IMR-90 (cell line): Measurements from ENCODE around the gene CCDC13. TPM values are rescaled to one million over a fixed set of nuclear protein-coding genes. Genes with fewer than 3 reads are reported as not detected.

Source experiments
- ATAC-seq: fragments of 200-7000 bp; cut with Tn5 transposase; 2 replicates; pipeline ENCODE4 v1.9.1; 2020; ENCODE audit warnings: low read depth, mild to moderate bottlenecking, moderate library complexity
- BruUV-seq: library from RNA; stranded (reverse); fragments of 400-500 nt; replicated peaks from 2 replicates; lab custom pipeline; 2021; lab: Mats Ljungman, UMichigan
- CTCF ChIA-PET: fragments of 300-600 bp; formaldehyde crosslinking; extraction: SDS; loops from one replicate; lab custom pipeline; 2021; ENCODE audit warnings: antibody characterized with exemption; lab: Yijun Ruan, JAX
- POLR2A ChIA-PET: fragments of 300-600 bp; sonication (Branson Sonifier 250); formaldehyde crosslinking; loops from one replicate; lab custom pipeline; 2022; ENCODE audit warnings: antibody characterized with exemption; ENCODE audit not compliant: unreplicated experiment; lab: Charles Lee
- DNase-seq: peaks from one replicate; pipeline ENCODE4 v3.0.0; 2013
- H2AFZ ChIP-seq: replicated peaks from 2 replicates; pipeline ENCODE3; 2013; ENCODE audit warnings: low read length, mild to moderate bottlenecking; ENCODE audit not compliant: poor library complexity
- H2AK5ac ChIP-seq: 2 replicates; pipeline ENCODE4 v1.6.1; 2013; ENCODE audit warnings: low read depth, low read length, inconsistent platforms
- H2AK9ac ChIP-seq: replicated peaks from 2 replicates; pipeline ENCODE3; 2013; ENCODE audit warnings: mild to moderate bottlenecking, low read depth, low read length, moderate library complexity; ENCODE audit not compliant: poor library complexity
- H2BK120ac ChIP-seq: 2 replicates; pipeline ENCODE4 v1.6.1; 2013; ENCODE audit warnings: low read depth, low read length, inconsistent platforms
- H2BK15ac ChIP-seq: 3 replicates; pipeline ENCODE4 v1.6.1; 2013; ENCODE audit warnings: low read depth, low read length, inconsistent platforms
- H2BK20ac ChIP-seq: 2 replicates; pipeline ENCODE4 v1.6.1; 2013; ENCODE audit warnings: low read depth, mild to moderate bottlenecking, inconsistent platforms, low read length, moderate library complexity
- H2BK5ac ChIP-seq: 2 replicates; pipeline ENCODE4 v1.6.1; 2013; ENCODE audit warnings: mild to moderate bottlenecking, low read depth, low read length, inconsistent platforms; ENCODE audit not compliant: poor library complexity, severe bottlenecking
- H3K14ac ChIP-seq: replicated peaks from 2 replicates; pipeline ENCODE4 v1.6.1; 2013; ENCODE audit warnings: low read depth, low read length, inconsistent platforms
- H3K18ac ChIP-seq: 2 replicates; pipeline ENCODE4 v1.6.1; 2013; ENCODE audit warnings: low read depth, low read length, control low read depth
- H3K23ac ChIP-seq: 2 replicates; pipeline ENCODE4 v1.6.1; 2013; ENCODE audit warnings: low read depth, low read length, inconsistent platforms
- H3K27ac ChIP-seq: 2 replicates; pipeline ENCODE4 v1.5.1; 2013; ENCODE audit warnings: mild to moderate bottlenecking, control low read depth, low read length; ENCODE audit not compliant: insufficient read depth
- H3K27me3 ChIP-seq: 2 replicates; pipeline ENCODE4 v1.6.1; 2013; ENCODE audit warnings: low read length; ENCODE audit not compliant: control insufficient read depth, insufficient read depth
- H3K36me3 ChIP-seq: 2 replicates; pipeline ENCODE4 v1.6.1; 2013; ENCODE audit warnings: low read length, mixed read lengths; ENCODE audit not compliant: control insufficient read depth, insufficient read depth
- H3K4ac ChIP-seq: 2 replicates; pipeline ENCODE4 v1.6.1; 2013; ENCODE audit warnings: low read depth, low read length, inconsistent platforms
- H3K4me1 ChIP-seq: 2 replicates; pipeline ENCODE4 v1.6.1; 2013; ENCODE audit warnings: low read length, mixed read lengths; ENCODE audit not compliant: control insufficient read depth, insufficient read depth
- H3K4me2 ChIP-seq: 2 replicates; pipeline ENCODE4 v1.6.1; 2013; ENCODE audit warnings: low read depth, mild to moderate bottlenecking, control low read depth, low read length, moderate library complexity
- H3K4me3 ChIP-seq: 2 replicates; pipeline ENCODE4 v1.5.1; 2013; ENCODE audit warnings: low read depth, mild to moderate bottlenecking, control low read depth, low read length, moderate library complexity; ENCODE audit not compliant: insufficient read depth
- H3K56ac ChIP-seq: 2 replicates; pipeline ENCODE4 v1.6.1; 2013; ENCODE audit warnings: low read length, inconsistent platforms; ENCODE audit not compliant: insufficient read depth; ENCODE audit errors: extremely low read depth
- H3K79me1 ChIP-seq, 2 experiments: 2 replicates each; pipeline ENCODE4 v1.6.1; 2013; ENCODE audit warnings: low read length in 2 of 2, inconsistent platforms in 1 of 2, low read depth in 1 of 2
- H3K9ac ChIP-seq: 2 replicates; pipeline ENCODE4 v1.6.1; 2013; ENCODE audit warnings: low read depth, low read length, control low read depth
- H3K9me1 ChIP-seq: 2 replicates; pipeline ENCODE4 v1.6.1; 2013; ENCODE audit warnings: low read length, inconsistent platforms; ENCODE audit not compliant: insufficient read depth
- H3K9me3 ChIP-seq: 2 replicates; pipeline ENCODE4 v1.6.1; 2013; ENCODE audit warnings: low read length; ENCODE audit not compliant: control insufficient read depth, insufficient read depth
- H4K20me1 ChIP-seq: 2 replicates; pipeline ENCODE4 v1.6.1; 2013; ENCODE audit warnings: low read length, inconsistent platforms; ENCODE audit not compliant: insufficient read depth
- H4K5ac ChIP-seq: 2 replicates; pipeline ENCODE4 v1.6.1; 2013; ENCODE audit warnings: mild to moderate bottlenecking, low read depth, low read length, control low read depth
- H4K8ac ChIP-seq, 2 experiments: 2 replicates each; pipeline ENCODE4 v1.6.1; 2013; ENCODE audit warnings: low read depth in 2 of 2, low read length in 2 of 2, control low read depth in 1 of 2, inconsistent platforms in 1 of 2
- H4K91ac ChIP-seq: 2 replicates; pipeline ENCODE4 v1.6.1; 2013; ENCODE audit warnings: low read depth, low read length, inconsistent platforms; ENCODE audit not compliant: insufficient read depth
- BHLHE40 ChIP-seq: fragments of 150-350 bp; IDR thresholded peaks from 2 replicates; pipeline ENCODE4 v1.6.1; 2016; ENCODE audit warnings: mild to moderate bottlenecking, low read depth, low read length
- CEBPB ChIP-seq: IDR thresholded peaks from 2 replicates; pipeline ENCODE4 v1.6.1; 2012; ENCODE audit warnings: low read depth, low read length, improper control_type of control experiment
- CHD1 ChIP-seq: IDR thresholded peaks from 2 replicates; pipeline ENCODE4 v1.6.1; 2012; ENCODE audit warnings: low read depth, low read length, improper control_type of control experiment
- CTCF ChIP-seq: conservative IDR thresholded peaks from 2 replicates; pipeline ENCODE4 v1.5.1; 2012; ENCODE audit warnings: mild to moderate bottlenecking, low read depth, low read length, improper control_type of control experiment
- FOS ChIP-seq: fragments of 150-350 bp; IDR thresholded peaks from 2 replicates; pipeline ENCODE4 v1.6.1; 2016; ENCODE audit warnings: low read depth, low read length
- MAFK ChIP-seq: IDR thresholded peaks from 2 replicates; pipeline ENCODE4 v1.6.1; 2012; ENCODE audit warnings: low read depth, low read length, improper control_type of control experiment
- MAZ ChIP-seq: IDR thresholded peaks from 2 replicates; pipeline ENCODE4 v1.6.1; 2012; ENCODE audit warnings: low read depth, mild to moderate bottlenecking, low read length, improper control_type of control experiment, moderate library complexity, borderline replicate concordance
- MXI1 ChIP-seq: IDR thresholded peaks from 2 replicates; pipeline ENCODE4 v1.6.1; 2012; ENCODE audit warnings: low read depth, mild to moderate bottlenecking, low read length, moderate library complexity, borderline replicate concordance
- NFE2L2 ChIP-seq: fragments of 150-350 bp; IDR thresholded peaks from 2 replicates; pipeline ENCODE4 v1.6.1; 2016; ENCODE audit warnings: low read depth, mild to moderate bottlenecking, low read length
- POLR2A ChIP-seq: IDR thresholded peaks from 2 replicates; pipeline ENCODE4 v1.6.1; 2012; ENCODE audit warnings: mild to moderate bottlenecking, low read depth, low read length
- RAD21 ChIP-seq: IDR thresholded peaks from 2 replicates; pipeline ENCODE4 v1.6.1; 2012; ENCODE audit warnings: low read length, improper control_type of control experiment
- RCOR1 ChIP-seq: IDR thresholded peaks from 2 replicates; pipeline ENCODE4 v1.6.1; 2012; ENCODE audit warnings: mild to moderate bottlenecking, low read length, improper control_type of control experiment; ENCODE audit not compliant: insufficient replicate concordance
- RFX5 ChIP-seq: IDR thresholded peaks from 2 replicates; pipeline ENCODE4 v1.8.0; 2012; ENCODE audit warnings: low read depth, mild to moderate bottlenecking, low read length, moderate library complexity
- SMC3 ChIP-seq: fragments of 150-350 bp; IDR thresholded peaks from 2 replicates; pipeline ENCODE4 v1.6.1; 2016; ENCODE audit warnings: low read depth, mild to moderate bottlenecking, antibody characterized with exemption, low read length, moderate library complexity
- WGBS, 2 experiments: methylation state at CpG; one replicate each; pipeline versions ENCODE4 v1.1.5 to v1.1.7; 2013; ENCODE audit warnings: missing lambda C conversion rate in 2 of 2; ENCODE audit not compliant: insufficient read length in 1 of 2; ENCODE audit errors: extremely low coverage in 2 of 2; 5-methylcytosine and 5-hydroxymethylcytosine counted together
- dilution Hi-C: fragments of 300-500 bp; cut with HindIII; formaldehyde crosslinking; loops from one replicate; pipeline ENCODE4 v1.14.3; 2018; ENCODE audit warnings: low sequenced_read_pairs; ENCODE audit not compliant: unreplicated experiment
- in situ Hi-C: fragments of 300-500 bp; cut with MboI; formaldehyde crosslinking; loops from 3 replicates; pipeline ENCODE4 v1.14.3; 2019; ENCODE audit warnings: low sequenced_read_pairs, inconsistent platforms, mixed read lengths
- intact Hi-C: fragments of 100-400 bp; cut with micrococcal nuclease; formaldehyde crosslinking; loops from 2 replicates; pipeline ENCODE4 v1.10.0; 2022
- polyA plus RNA-seq, 3 experiments: library from polyadenylated mRNA; depleted of rRNA; stranded (reverse); fragments of >200 nt; gene quantifications; 2 replicates each; pipeline ENCODE4 v1.2.3, GENCODE V29; 2012; ENCODE audit warnings: low replicate concordance in 1 of 3
- total RNA-seq: library from RNA; depleted of rRNA; stranded (reverse); fragments of >200 nt; gene quantifications from 2 replicates; pipeline ENCODE4 v1.2.3, GENCODE V29; 2012
- TF ChIP-seq, protein P1 (sequence below): fragments of 150-350 bp; IDR thresholded peaks from 2 replicates; pipeline ENCODE4 v1.6.1; 2016; ENCODE audit warnings: low read depth, mild to moderate bottlenecking, low read length, moderate library complexity, borderline replicate concordance
- TF ChIP-seq, protein P2 (sequence below): fragments of 150-350 bp; IDR thresholded peaks from 2 replicates; pipeline ENCODE4 v1.6.1; 2017; ENCODE audit warnings: mild to moderate bottlenecking, antibody characterized with exemption, low read length, low read depth

Gene CCDC13
- total and polyA plus RNA-seq, 2 of the 4 experiments (the other 2 are of a cell fraction) = 0.18 to 0.19 TPM

GRCh38 chr3:42756681-42757213 is 16.3 kb downstream of the CCDC13 start:
- BruUV-seq = no TSS peak
- Histone ChIP-seq H3K4me1 (no peaks in the 10 kb centered on the region), H3K27ac (no peak overlapping the region), H3K27me3 (peaks cover 9% of the 10 kb centered on the region), H3K9me3 (no peaks in the 10 kb centered on the region), H2BK15ac (no peak overlapping the region), H4K20me1 (no peaks in the 10 kb centered on the region), H3K4ac (no peak overlapping the region), H3K18ac (no peak overlapping the region), H2BK120ac (no peak overlapping the region), H3K9ac (no peak overlapping the region), H3K56ac (no peak overlapping the region), H3K23ac (no peak overlapping the region), H2AK9ac (no peak overlapping the region), H2BK5ac (no peak overlapping the region), H2AK5ac (no peak overlapping the region), H4K5ac (no peak overlapping the region), H4K91ac (no peak overlapping the region), H3K4me2 (no peak overlapping the region), H3K14ac (no peak overlapping the region), H3K4me3 (no peak overlapping the region), H3K36me3 (no peaks in the 10 kb centered on the region), H2AFZ (no peak overlapping the region), H3K79me1 (no peaks in the 10 kb centered on the region), H4K8ac (no peak overlapping the region), H3K9me1 (no peaks in the 10 kb centered on the region), H2BK20ac (no peak overlapping the region)
- POLR2A ChIA-PET = no interaction called here
- dilution Hi-C loops (no loop called here), in situ Hi-C loops (no loop called here), intact Hi-C loops (no loop called here)
- CTCF ChIA-PET = interaction anchor here (1.3 kb wide), 1 partner anchor 166 kb away, joined by 4 read pairs; the partner anchor contains the start of gene SS18L2
- 100% methylated on average over 1 of the region's 6 CpGs; no CpG with 5 or more reads in 1 of the 2 experiments for WGBS, 2 experiments
- ATAC-seq (no peak), DNase-seq (no peak)
- TF ChIP-seq POLR2A (no peak), MAFK (no peak), SMC3 (no peak), CTCF (no peak), NFE2L2 (no peak), BHLHE40 (no peak), MXI1 (no peak), RFX5 (no peak), CEBPB (no peak), RCOR1 (no peak), RAD21 (no peak), CHD1 (no peak), FOS (no peak), MAZ (no peak)
- TF ChIP-seq, protein P1, sequence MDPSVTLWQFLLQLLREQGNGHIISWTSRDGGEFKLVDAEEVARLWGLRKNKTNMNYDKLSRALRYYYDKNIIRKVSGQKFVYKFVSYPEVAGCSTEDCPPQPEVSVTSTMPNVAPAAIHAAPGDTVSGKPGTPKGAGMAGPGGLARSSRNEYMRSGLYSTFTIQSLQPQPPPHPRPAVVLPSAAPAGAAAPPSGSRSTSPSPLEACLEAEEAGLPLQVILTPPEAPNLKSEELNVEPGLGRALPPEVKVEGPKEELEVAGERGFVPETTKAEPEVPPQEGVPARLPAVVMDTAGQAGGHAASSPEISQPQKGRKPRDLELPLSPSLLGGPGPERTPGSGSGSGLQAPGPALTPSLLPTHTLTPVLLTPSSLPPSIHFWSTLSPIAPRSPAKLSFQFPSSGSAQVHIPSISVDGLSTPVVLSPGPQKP = no peak
- TF ChIP-seq, protein P2, sequence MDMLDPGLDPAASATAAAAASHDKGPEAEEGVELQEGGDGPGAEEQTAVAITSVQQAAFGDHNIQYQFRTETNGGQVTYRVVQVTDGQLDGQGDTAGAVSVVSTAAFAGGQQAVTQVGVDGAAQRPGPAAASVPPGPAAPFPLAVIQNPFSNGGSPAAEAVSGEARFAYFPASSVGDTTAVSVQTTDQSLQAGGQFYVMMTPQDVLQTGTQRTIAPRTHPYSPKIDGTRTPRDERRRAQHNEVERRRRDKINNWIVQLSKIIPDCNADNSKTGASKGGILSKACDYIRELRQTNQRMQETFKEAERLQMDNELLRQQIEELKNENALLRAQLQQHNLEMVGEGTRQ = no peak
